Measurements from ENCODE around the gene KCNH4.

The KCNH4 gene

GRCh38 chr17:42177684-42178083, 3.3 kb downstream of the KCNH4 start:
- no peak for TF ChIP-seq CTCF (conservative IDR thresholded peaks at IDR 0.05; ENCODE audit: low read depth, low read length)
- Histone ChIP-seq H3K4me3 (IDR thresholded peaks at IDR 0.05; ENCODE audit: insufficient read depth, low read depth, low read length) (no peak overlapping the region), H3K27ac (no peak overlapping the region), H3K4me1 (ENCODE audit: low read depth, poor library complexity, severe bottlenecking) (peaks cover 37% of the 10 kb centered on the region), H3K79me2 (ENCODE audit: insufficient read depth, low read depth) (no peaks in the 10 kb centered on the region), H2AFZ (ENCODE audit: low read depth) (no peak overlapping the region), H3K27me3 (ENCODE audit: insufficient read depth, low read depth) (peaks cover 7% of the 10 kb centered on the region), H3K9ac (no peak overlapping the region), H4K20me1 (ENCODE audit: insufficient read depth) (no peaks in the 10 kb centered on the region), H3K36me3 (ENCODE audit: insufficient read depth) (no peaks in the 10 kb centered on the region), H3K4me2 (no peak overlapping the region)

GRCh38 chr17:42174126-42174783, 6.7 kb downstream of the KCNH4 start:
- no peak overlapping the region for H3K4me2 ChIP-seq

GRCh38 chr17:42171831-42172230, 9.1 kb downstream of the KCNH4 start:
- H2AFZ ChIP-seq (ENCODE audit: low read depth): no peak overlapping the region
- no peak overlapping the region for H3K4me2 ChIP-seq
- H4K20me1 ChIP-seq (ENCODE audit: insufficient read depth): no peaks in the 10 kb centered on the region
- no peak for TF ChIP-seq CTCF (conservative IDR thresholded peaks at IDR 0.05; ENCODE audit: low read depth, low read length)
- H3K79me2 ChIP-seq (ENCODE audit: insufficient read depth, low read depth): no peaks in the 10 kb centered on the region
- H3K27me3 ChIP-seq (ENCODE audit: insufficient read depth, low read depth): peaks cover 6% of the 10 kb centered on the region
- H3K36me3 ChIP-seq (ENCODE audit: insufficient read depth): no peaks in the 10 kb centered on the region
- H3K4me1 ChIP-seq (ENCODE audit: low read depth, poor library complexity, severe bottlenecking): no peaks in the 10 kb centered on the region
- no peak overlapping the region for H3K9ac ChIP-seq
- H3K4me3 ChIP-seq (IDR thresholded peaks at IDR 0.05; ENCODE audit: insufficient read depth, low read depth, low read length): no peak overlapping the region
- H3K27ac ChIP-seq: no peak overlapping the region

More at GRCh38 chr17:42174126-42174783, 6.7 kb downstream of the KCNH4 start:
- Histone ChIP-seq H3K9ac (no peak overlapping the region), H3K79me2 (ENCODE audit: insufficient read depth, low read depth) (no peaks in the 10 kb centered on the region), H3K27ac (no peak overlapping the region), H3K36me3 (ENCODE audit: insufficient read depth) (no peaks in the 10 kb centered on the region), H3K4me3 (IDR thresholded peaks at IDR 0.05; ENCODE audit: insufficient read depth, low read depth, low read length) (no peak overlapping the region), H3K27me3 (ENCODE audit: insufficient read depth, low read depth) (no peaks in the 10 kb centered on the region; the same call in 1 of the 2 replicates), H2AFZ (ENCODE audit: low read depth) (no peak overlapping the region), H3K4me1 (ENCODE audit: low read depth, poor library complexity, severe bottlenecking) (peaks cover 11% of the 10 kb centered on the region), H4K20me1 (ENCODE audit: insufficient read depth) (no peaks in the 10 kb centered on the region)
- TF ChIP-seq CTCF (conservative IDR thresholded peaks at IDR 0.05; ENCODE audit: low read depth, low read length): no peak

- Histone ChIP-seq H3K79me2 (ENCODE audit: insufficient read depth, low read depth) (no peaks in the 10 kb centered on the region), H3K27ac (no peak overlapping the region), H4K20me1 (ENCODE audit: insufficient read depth) (no peaks in the 10 kb centered on the region), H3K4me3 (IDR thresholded peaks at IDR 0.05; ENCODE audit: insufficient read depth, low read depth, low read length) (no peak overlapping the region), H3K4me2 (no peak overlapping the region), H2AFZ (ENCODE audit: low read depth) (no peak overlapping the region), H3K4me1 (ENCODE audit: low read depth, poor library complexity, severe bottlenecking) (no peaks in the 10 kb centered on the region), H3K9ac (no peak overlapping the region), H3K27me3 (ENCODE audit: insufficient read depth, low read depth) (peaks cover 6% of the 10 kb centered on the region), H3K36me3 (ENCODE audit: insufficient read depth) (no peaks in the 10 kb centered on the region)
- no peak for TF ChIP-seq CTCF (conservative IDR thresholded peaks at IDR 0.05; ENCODE audit: low read depth, low read length)
These were observed 11.6 kb downstream of the KCNH4 start for GRCh38 chr17:42169351-42169750.

All from KMS-11 (cell line).